CD8-positive, alpha-beta memory T cell (primary cell): ENCODE data around the gene HYOU1. TPM values are rescaled to one million over a fixed set of nuclear protein-coding genes. Genes with fewer than 3 reads are reported as not detected.

Source experiments
- CTCF ChIA-PET: fragments of 350-600 bp; sonication (Branson Sonifier 250); formaldehyde crosslinking; loops from one replicate; lab custom pipeline; 2021; ENCODE audit warnings: antibody characterized with exemption; lab: Charles Lee
- POLR2A ChIA-PET: fragments of 350-600 bp; sonication (Branson Sonifier 250); formaldehyde crosslinking; loops from one replicate; lab custom pipeline; 2021; ENCODE audit warnings: antibody characterized with exemption; lab: Charles Lee
- DNase-seq, 5 donors: peaks; one replicate each; pipeline versions ENCODE4 v3.0.0 to v3.0.0-alpha.2; 2020 to 2022; ENCODE audit warnings: mixed read lengths in 1 of 5
- H3K27ac ChIP-seq: one replicate; pipeline ENCODE4 v1.7.0; 2013; ENCODE audit warnings: low read depth, mild to moderate bottlenecking, low read length, moderate library complexity
- H3K27me3 ChIP-seq: 2 replicates; pipeline ENCODE4 v1.7.0; 2013; ENCODE audit warnings: low read length, mild to moderate bottlenecking; ENCODE audit not compliant: insufficient read depth, poor library complexity, severe bottlenecking
- H3K36me3 ChIP-seq: 2 replicates; pipeline ENCODE4 v1.7.0; 2013; ENCODE audit warnings: mild to moderate bottlenecking, low read length, moderate library complexity; ENCODE audit not compliant: insufficient read depth
- H3K4me1 ChIP-seq: 2 replicates; pipeline ENCODE4 v1.7.0; 2013; ENCODE audit warnings: mild to moderate bottlenecking, low read length, moderate library complexity; ENCODE audit not compliant: insufficient read depth
- H3K4me3 ChIP-seq: 2 replicates; pipeline ENCODE4 v1.7.0; 2013; ENCODE audit warnings: mild to moderate bottlenecking, low read length
- H3K9me3 ChIP-seq: 2 replicates; pipeline ENCODE4 v1.7.0; 2013; ENCODE audit warnings: mild to moderate bottlenecking, low read length
- H3K27ac Mint-ChIP-seq, 8 donors: one replicate each; pipeline ENCODE4 v1.8.0; 2020 to 2021; ENCODE audit warnings: mixed read lengths in 8 of 8, mild to moderate bottlenecking in 6 of 8, inconsistent platforms in 3 of 8, moderate library complexity in 3 of 8
- H3K27me3 Mint-ChIP-seq, 2 donors: one replicate each; pipeline ENCODE4 v1.8.0; 2020 to 2021; ENCODE audit warnings: mixed read lengths in 2 of 2, mild to moderate bottlenecking in 1 of 2, moderate library complexity in 1 of 2
- H3K36me3 Mint-ChIP-seq, 3 donors: one replicate each; pipeline ENCODE4 v1.8.0; 2020 to 2021; ENCODE audit warnings: mixed read lengths in 3 of 3, inconsistent platforms in 1 of 3, mild to moderate bottlenecking in 1 of 3
- H3K4me1 Mint-ChIP-seq, 3 donors: one replicate each; pipeline ENCODE4 v1.8.0; 2020 to 2021; ENCODE audit warnings: mixed read lengths in 3 of 3, inconsistent platforms in 1 of 3, mild to moderate bottlenecking in 1 of 3
- H3K4me3 Mint-ChIP-seq, 7 donors: one replicate each; pipeline ENCODE4 v1.8.0; 2020 to 2021; ENCODE audit warnings: mixed read lengths in 7 of 7, mild to moderate bottlenecking in 6 of 7, moderate library complexity in 4 of 7, inconsistent platforms in 2 of 7
- H3K9me3 Mint-ChIP-seq, 5 donors: one replicate each; pipeline ENCODE4 v1.8.0; 2020 to 2022; ENCODE audit warnings: mixed read lengths in 5 of 5, mild to moderate bottlenecking in 3 of 5, moderate library complexity in 2 of 5, inconsistent platforms in 1 of 5
- polyA plus RNA-seq: library from polyadenylated mRNA; unstranded; fragments of 300-500 nt; fragmentation: Illumina TruSeq; gene quantifications from one replicate; pipeline ENCODE4 v1.2.3, GENCODE V29; 2021
- total RNA-seq, 2 experiments: library from RNA; stranded (reverse); gene quantifications; one replicate each; pipeline ENCODE4 v1.2.3, GENCODE V29; 2021

The HYOU1 gene
- total and polyA plus RNA-seq, 3 experiments from 2014 or later, result 33.4 to 181 (median 181) TPM

DNA sequence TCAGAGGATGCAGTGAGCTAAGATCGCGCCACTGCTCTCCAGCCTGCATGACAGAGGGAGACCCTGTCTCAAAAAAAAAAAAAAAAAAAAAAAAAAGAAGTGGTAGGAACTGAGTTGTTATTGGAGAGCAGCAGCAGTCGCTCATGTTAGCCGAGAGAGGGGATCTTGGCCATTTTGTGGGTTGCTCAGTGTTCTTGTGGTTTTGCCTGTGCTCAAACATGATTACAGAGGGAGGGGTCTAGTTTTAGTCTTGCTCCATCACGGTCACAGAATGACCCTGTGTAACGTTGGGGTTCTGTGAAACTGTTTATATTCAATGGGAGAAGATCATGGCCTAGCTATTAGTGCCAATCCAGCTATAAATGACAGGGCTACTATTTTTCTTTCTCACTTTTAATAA, 42.7 kb upstream of the HYOU1 start:
- H3K4me1 ChIP-seq, result peaks cover 32% of the 10 kb centered on the region
- H3K9me3 ChIP-seq, result no peaks in the 10 kb centered on the region
- no peak overlapping the region for H3K4me3 ChIP-seq
- Mint-ChIP-seq H3K4me3 (peak overlapping the region; percentile 88 to 99 (median 98)), H3K4me1 (peaks cover 41 to 66% (median 60%) of the 10 kb centered on the region in 3 donors), H3K27me3 (peaks cover 0 to 4% of the 10 kb centered on the region in 2 donors), H3K9me3 (peaks cover 0 to 2% (median 0%) of the 10 kb centered on the region in 5 donors), H3K36me3 (peaks cover 0 to 47% (median 17%) of the 10 kb centered on the region in 3 donors), H3K27ac (peak overlapping the region in 1 of 8 donors; percentile 83)
- no peaks in the 10 kb centered on the region for H3K27me3 ChIP-seq
- ChIA-PET POLR2A (interaction anchor here (0.8 kb wide), 1 partner anchor 16 kb away, joined by 11 read pairs; no protein-coding TSS in a partner anchor), CTCF (interaction anchor here (0.6 to 2.0 kb wide), 3 partner anchors 10 to 97 kb away, joined by 3 to 8 read pairs (median 3); partner anchors contain the start of gene HMBS)
- H3K27ac ChIP-seq, result no peak overlapping the region
- DNase-seq, result no peak
- peaks cover 10% of the 10 kb centered on the region for H3K36me3 ChIP-seq

DNA sequence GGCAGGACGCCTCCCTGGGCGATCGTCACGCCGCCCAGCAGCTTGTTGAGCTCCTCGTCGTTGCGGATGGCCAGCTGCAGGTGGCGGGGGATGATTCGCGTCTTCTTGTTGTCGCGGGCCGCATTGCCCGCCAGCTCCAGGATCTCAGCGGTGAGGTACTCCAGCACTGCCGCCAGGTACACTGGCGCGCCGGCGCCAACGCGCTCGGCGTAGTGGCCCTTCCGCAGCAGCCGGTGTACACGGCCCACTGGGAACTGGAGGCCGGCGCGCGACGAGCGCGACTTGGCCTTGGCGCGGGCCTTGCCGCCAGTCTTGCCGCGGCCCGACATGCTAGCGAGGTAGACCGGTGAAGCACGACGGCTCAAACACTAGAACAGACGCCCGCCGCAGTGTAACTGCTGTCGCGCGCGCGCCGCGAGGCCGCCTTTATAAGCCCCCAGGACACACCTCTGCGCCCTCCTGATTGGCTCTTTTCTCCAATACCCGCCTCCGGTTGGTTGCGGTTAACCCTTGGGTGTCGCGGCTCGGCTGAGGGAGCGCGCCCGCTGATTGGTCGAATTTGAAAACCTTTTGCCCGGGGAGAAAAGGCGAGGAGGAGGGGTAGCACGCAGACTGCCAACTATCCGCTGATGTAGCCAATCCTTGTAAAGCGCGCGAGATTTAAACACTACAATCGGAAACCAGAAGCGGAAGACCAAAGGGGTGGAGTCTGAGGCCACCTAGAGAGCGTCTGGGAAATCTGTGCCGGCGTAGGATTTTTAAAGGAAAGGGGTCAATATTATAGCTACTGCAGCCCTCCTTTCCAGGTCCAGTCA, 38.3 kb upstream of the HYOU1 start:
- Histone ChIP-seq H3K36me3 (peaks cover 10% of the 10 kb centered on the region), H3K27me3 (no peaks in the 10 kb centered on the region), H3K9me3 (no peaks in the 10 kb centered on the region), H3K27ac (peak overlapping the region; percentile 84), H3K4me3 (peak overlapping the region; percentile 88), H3K4me1 (peaks cover 26% of the 10 kb centered on the region)
- ChIA-PET POLR2A (interaction anchor here (0.6 to 2.2 kb wide), 14 partner anchors 10 to 304 kb away, joined by 3 to 39 read pairs (median 4); partner anchors contain the start of genes C2CD2L, DDX6, HINFP and HMBS), CTCF (interaction anchor here (0.8 to 1.8 kb wide), 13 partner anchors 9 to 229 kb away, joined by 3 to 13 read pairs (median 4); partner anchors contain the start of genes HINFP, HMBS, TRAPPC4 and VPS11)
- peak; percentile 99 to 100 (median 100) for DNase-seq
- Mint-ChIP-seq H3K36me3 (peaks cover 0 to 49% (median 17%) of the 10 kb centered on the region in 3 donors), H3K9me3 (peaks cover 0 to 2% (median 0%) of the 10 kb centered on the region in 5 donors), H3K4me1 (peaks cover 35 to 50% (median 50%) of the 10 kb centered on the region in 3 donors), H3K27me3 (peaks cover 0 to 4% of the 10 kb centered on the region in 2 donors), H3K27ac (peak overlapping the region; percentile 55 to 96 (median 88)), H3K4me3 (peak overlapping the region; percentile 84 to 97 (median 93))

DNA sequence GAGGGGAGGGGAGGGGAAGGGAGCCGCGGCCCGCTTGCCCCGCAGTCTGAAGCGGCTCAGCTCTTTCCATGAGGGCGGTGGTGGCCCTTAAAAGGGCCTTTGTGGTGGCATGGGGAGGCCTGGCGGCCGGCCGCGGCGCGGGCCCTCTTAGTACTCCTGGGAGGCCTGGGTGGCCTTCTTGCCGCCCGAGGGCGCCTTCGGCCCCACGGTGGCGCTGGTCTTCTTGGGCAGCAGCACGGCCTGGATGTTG, 37.7 kb upstream of the HYOU1 start:
- Mint-ChIP-seq H3K9me3 (peaks cover 0 to 2% (median 0%) of the 10 kb centered on the region in 5 donors), H3K36me3 (peaks cover 0 to 47% (median 19%) of the 10 kb centered on the region in 3 donors), H3K4me1 (peaks cover 29 to 45% (median 45%) of the 10 kb centered on the region in 3 donors), H3K4me3 (peak overlapping the region; percentile 84 to 97 (median 93)), H3K27me3 (peaks cover 0 to 6% of the 10 kb centered on the region in 2 donors), H3K27ac (peak overlapping the region; percentile 55 to 96 (median 88))
- Histone ChIP-seq H3K9me3 (no peaks in the 10 kb centered on the region), H3K27ac (peak overlapping the region; percentile 84), H3K4me3 (peak overlapping the region; percentile 88), H3K4me1 (peaks cover 21% of the 10 kb centered on the region), H3K36me3 (peaks cover 10% of the 10 kb centered on the region), H3K27me3 (no peaks in the 10 kb centered on the region)
- no peak for DNase-seq
- POLR2A ChIA-PET, result interaction anchor here (0.6 to 2.2 kb wide), 14 partner anchors 10 to 304 kb away, joined by 3 to 39 read pairs (median 4); partner anchors contain the start of genes C2CD2L, DDX6, HINFP and HMBS
- CTCF ChIA-PET, result interaction anchor here (1.0 to 1.8 kb wide), 11 partner anchors 9 to 229 kb away, joined by 3 to 13 read pairs (median 4); partner anchors contain the start of genes HINFP, HMBS, TRAPPC4 and VPS11

DNA sequence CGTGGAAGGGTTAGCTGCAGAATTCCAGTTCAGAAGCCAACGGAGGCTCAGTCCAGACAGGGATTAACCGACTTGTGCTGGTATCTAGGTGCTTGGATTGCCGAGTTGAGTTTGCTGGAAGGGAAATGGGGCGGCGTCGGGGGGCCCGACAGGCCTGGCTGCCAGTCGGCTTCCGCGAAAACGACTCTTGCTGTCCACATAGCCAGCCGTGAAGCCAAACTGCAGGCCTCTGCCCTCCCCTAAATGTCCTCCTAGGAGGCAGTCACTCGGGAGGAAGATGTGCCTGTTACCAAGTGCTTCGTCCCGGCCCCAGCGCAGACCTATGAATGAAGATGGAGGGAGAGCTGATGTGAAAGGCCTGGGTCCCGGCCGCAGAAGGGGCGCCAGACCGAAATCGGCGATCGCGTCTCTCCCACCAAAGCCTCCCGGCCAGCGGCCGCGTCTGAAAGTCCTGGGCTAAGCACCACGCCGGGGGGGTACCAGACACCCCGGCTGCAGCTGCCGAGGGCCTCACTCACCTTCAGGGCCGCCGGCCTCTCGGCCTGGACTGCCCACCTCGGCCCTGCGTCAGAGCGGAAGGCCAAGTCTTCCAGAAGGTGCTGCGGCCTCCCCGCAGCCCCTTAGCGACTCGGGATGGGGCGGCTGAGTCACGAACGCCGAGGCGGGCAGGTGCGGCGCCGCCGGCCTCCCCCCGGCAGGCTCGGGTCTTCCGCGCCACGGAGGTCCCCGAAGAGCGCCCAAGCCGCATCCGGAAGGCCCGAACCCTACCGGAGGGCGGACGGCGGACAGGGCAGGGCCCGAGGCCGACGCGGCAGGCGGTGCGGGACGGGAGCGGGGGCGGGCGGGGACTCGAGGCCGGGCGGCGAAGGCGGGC, 37.2 kb upstream of the HYOU1 start:
- H3K27ac ChIP-seq, result peak overlapping the region; percentile 84

DNA sequence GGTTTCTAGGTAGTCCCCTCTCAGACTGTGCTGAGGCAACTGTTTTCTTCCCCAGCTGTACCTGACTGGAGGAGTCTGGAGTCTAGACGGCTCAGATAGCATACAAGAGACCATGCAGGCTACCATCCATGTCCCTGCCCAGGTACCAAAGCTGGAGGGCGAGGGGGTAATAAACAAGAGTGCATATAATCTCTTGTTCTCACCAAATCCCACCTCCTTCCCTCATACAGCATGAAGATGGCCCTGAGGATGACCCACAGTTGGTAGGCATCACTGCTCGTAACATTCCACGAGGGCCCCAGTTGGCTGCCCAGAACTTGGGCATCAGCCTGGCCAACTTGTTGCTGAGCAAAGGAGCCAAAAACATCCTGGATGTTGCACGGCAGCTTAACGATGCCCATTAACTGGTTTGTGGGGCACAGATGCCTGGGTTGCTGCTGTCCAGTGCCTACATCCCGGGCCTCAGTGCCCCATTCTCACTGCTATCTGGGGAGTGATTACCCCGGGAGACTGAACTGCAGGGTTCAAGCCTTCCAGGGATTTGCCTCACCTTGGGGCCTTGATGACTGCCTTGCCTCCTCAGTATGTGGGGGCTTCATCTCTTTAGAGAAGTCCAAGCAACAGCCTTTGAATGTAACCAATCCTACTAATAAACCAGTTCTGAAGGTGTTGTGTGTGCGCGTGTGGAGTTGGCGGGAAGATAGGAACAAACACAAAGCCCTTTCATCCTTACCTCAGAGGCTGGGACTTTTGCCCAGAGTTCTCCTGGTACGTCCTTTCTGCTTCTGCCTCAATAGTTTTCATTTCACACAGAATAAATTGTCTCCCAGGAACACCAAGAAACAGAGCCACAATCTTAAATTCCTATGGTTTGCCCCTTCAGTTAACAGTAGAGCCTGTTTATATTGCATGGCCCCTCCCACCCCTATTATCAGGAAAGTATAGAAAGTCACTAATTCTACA, 36.2 kb upstream of the HYOU1 start:
- Mint-ChIP-seq H3K27ac (peak overlapping the region; percentile 69 to 92 (median 84)), H3K27me3 (peaks cover 0 to 6% of the 10 kb centered on the region in 2 donors), H3K36me3 (peaks cover 0 to 38% (median 12%) of the 10 kb centered on the region in 3 donors), H3K4me1 (peaks cover 26 to 34% (median 34%) of the 10 kb centered on the region in 3 donors), H3K9me3 (peaks cover 0 to 2% (median 0%) of the 10 kb centered on the region in 5 donors), H3K4me3 (peak overlapping the region; percentile 84 to 97 (median 91))
- Histone ChIP-seq H3K4me3 (peak overlapping the region; percentile 88), H3K4me1 (peaks cover 21% of the 10 kb centered on the region), H3K27me3 (no peaks in the 10 kb centered on the region), H3K9me3 (no peaks in the 10 kb centered on the region), H3K27ac (peak overlapping the region; percentile 84), H3K36me3 (peaks cover 10% of the 10 kb centered on the region)
- ChIA-PET POLR2A (interaction anchor here (0.9 to 2.2 kb wide), 4 partner anchors 8 to 29 kb away, joined by 3 to 13 read pairs (median 6); partner anchors contain the start of genes HINFP and HMBS), CTCF (interaction anchor here (0.7 to 1.8 kb wide), 5 partner anchors 7 to 103 kb away, joined by 3 to 13 read pairs (median 6); partner anchors contain the start of genes HMBS and VPS11)
- no peak for DNase-seq

More for the DNA sequence above, 37.2 kb upstream of the HYOU1 start:
- no peaks in the 10 kb centered on the region for H3K27me3 ChIP-seq
- H3K36me3 ChIP-seq, result peaks cover 10% of the 10 kb centered on the region
- H3K36me3 Mint-ChIP-seq, result peaks cover 0 to 47% (median 18%) of the 10 kb centered on the region in 3 donors
- no peaks in the 10 kb centered on the region for H3K9me3 ChIP-seq
- H3K4me3 ChIP-seq, result peak overlapping the region; percentile 88
- H3K4me1 Mint-ChIP-seq, result peaks cover 28 to 43% (median 43%) of the 10 kb centered on the region in 3 donors
- peaks cover 0 to 6% of the 10 kb centered on the region in 2 donors for H3K27me3 Mint-ChIP-seq
- CTCF ChIA-PET, result interaction anchor here (1.0 to 1.8 kb wide), 11 partner anchors 8 to 230 kb away, joined by 3 to 13 read pairs (median 4); partner anchors contain the start of genes HINFP, HMBS, TRAPPC4 and VPS11
- H3K27ac Mint-ChIP-seq, result peak overlapping the region; percentile 78 to 96 (median 88)
- DNase-seq, result peak; percentile 33 to 72 (median 42)
- H3K9me3 Mint-ChIP-seq, result peaks cover 0 to 2% (median 0%) of the 10 kb centered on the region in 5 donors
- peak overlapping the region; percentile 84 to 97 (median 93) for H3K4me3 Mint-ChIP-seq
- POLR2A ChIA-PET, result interaction anchor here (0.6 to 2.2 kb wide), 14 partner anchors 9 to 303 kb away, joined by 3 to 39 read pairs (median 4); partner anchors contain the start of genes C2CD2L, DDX6, HINFP and HMBS
- H3K4me1 ChIP-seq, result peaks cover 21% of the 10 kb centered on the region
